Raji (cell line): ENCODE results near the gene DHX40.

Experiments
- POLR2A ChIP-seq: IDR thresholded peaks from 2 replicates; pipeline ENCODE4 v1.6.1; 2011; ENCODE audit warnings: low read depth, low read length, control low read depth; ENCODE audit not compliant: insufficient read depth

DHX40 gene

DNA sequence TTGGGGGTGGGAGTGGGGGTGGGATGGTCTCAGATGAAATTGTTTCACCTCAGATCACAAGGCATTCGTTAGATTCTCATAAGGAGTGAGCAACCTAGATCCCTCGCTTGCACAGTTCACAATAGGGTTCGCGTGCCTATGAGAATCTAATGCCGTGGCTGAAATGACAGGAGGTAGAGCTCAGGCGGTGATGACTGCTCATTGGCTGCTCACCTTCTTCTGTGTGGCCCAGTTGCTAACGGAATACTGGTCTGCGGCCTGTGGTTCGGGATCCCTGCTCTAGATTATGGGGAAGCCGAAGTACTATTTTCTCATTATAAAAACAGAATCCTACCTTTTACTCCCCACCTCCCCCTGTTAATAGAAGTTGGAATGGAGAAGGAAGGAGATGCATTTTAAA is 73.1 kb downstream of the DHX40 start:
- no peak for TF ChIP-seq POLR2A

DNA sequence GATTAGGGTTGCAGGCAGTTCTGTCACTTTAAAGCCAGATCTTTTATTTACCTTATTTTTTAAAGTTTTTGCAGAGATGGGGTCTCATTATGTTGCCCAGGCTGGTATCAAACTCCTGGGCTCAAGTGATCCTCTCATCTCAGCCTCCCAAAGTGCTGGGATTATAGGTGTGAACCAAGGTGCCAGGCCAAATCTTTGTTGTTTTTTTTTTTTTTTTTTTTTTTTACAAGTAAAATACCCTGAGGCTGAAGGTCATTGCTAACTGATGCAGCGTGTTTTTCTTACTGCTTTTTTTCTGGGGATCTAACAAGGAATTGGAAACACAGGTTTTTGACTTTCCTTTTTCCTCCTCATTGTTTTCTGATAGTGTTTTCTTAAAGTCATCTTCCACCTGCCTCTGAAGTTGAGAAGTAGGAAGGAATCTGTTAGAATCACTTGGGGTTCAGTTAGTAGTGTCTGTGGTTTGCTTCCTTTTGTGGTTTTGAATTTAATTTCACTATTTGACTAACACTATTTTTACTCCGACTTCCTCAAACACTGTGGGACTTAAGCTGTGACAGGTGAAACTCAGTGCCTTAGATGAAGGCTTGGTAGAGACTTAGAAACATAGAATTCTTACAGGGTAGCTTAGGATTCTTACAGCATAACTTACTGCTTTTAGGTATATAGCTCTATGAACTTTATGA is 76.5 kb downstream of the DHX40 start:
- no peak for TF ChIP-seq POLR2A

DNA sequence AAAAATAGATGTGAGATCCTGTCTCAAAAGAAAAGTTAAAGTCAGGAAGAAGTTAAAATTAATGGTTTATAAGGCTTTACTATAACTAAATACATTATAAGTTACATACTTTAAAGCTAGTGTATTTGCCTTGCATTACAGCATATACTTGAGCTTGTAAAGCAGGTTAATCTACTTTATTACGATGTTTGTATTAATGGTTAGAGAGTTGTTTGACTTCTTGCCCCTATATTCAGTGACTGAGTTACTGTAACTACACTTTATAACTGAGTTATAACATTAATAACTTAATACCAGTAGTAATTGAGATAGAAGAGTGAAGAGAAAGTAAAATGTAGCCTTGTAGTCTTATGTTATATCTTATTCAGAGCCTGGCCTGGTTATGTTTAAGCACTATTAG is 77.2 kb downstream of the DHX40 start:
- no peak for TF ChIP-seq POLR2A

DNA sequence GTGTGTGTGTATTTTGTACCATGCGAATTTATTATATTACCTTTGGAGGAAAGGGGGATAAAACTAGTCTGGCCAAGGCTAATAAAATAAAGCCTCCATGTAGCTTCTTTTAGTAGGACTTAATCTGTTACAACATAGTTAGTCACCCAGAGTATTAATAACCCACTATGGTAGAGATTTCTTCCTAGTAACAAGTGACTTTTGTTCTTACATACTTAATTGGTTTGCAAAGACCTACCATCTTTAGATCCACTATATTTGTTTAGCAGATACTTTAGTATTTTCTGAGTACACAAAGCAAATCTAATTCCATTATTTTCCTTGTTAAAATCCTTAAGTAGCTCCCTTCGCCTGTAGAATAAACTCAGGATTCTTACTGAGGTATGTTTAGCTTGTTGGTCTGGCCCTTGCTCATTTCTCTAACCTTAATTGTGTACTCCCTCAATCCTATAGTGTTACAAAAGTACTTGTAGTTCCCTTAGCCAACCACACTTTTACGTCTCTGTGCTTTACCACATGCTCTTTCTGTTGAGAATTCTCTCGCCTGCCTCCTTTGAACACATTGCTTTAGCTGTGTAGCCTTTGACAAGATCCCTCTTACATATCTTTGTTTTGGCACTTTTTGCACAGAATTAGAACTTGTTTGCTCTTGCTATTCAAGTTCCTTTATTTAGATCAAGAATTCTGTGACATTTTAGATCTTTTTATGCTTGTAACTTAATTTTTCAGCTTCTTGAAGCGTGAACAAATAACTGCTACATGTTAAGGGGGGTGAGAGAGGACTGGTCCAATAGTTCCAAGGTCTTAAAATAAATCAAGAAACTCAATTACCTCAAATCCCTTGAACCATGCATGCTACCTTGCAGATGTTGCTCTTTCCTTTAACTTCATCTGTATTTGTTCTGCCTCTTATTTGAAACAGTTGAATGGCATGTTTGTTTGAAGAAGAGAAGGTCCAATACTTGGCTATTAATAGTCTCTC is 78.0 kb downstream of the DHX40 start:
- no peak for TF ChIP-seq POLR2A

- no peak for TF ChIP-seq POLR2A
Observed at GRCh38 chr17:59647288-59647687, 81.9 kb downstream of the DHX40 start.

GRCh38 chr17:59649886-59650285 is 84.5 kb downstream of the DHX40 start:
- no peak for TF ChIP-seq POLR2A

GRCh38 chr17:59650642-59651041 is 85.2 kb downstream of the DHX40 start:
- no peak for TF ChIP-seq POLR2A

GRCh38 chr17:59651346-59651745 is 85.9 kb downstream of the DHX40 start:
- no peak for TF ChIP-seq POLR2A

- TF ChIP-seq POLR2A, result no peak
Observed at GRCh38 chr17:59652119-59652518, 86.7 kb downstream of the DHX40 start.
